SIG-M5 treated with dmso at 0.1 percent for 504 hours (cell line): ENCODE data around the gene GRAMD1B.
"Not testable (repeated sequence)": the region's sequence is repeated elsewhere in the genome, so short reads cannot be mapped to it uniquely, and the experiment has no call there.

Experiments used
- DNase-seq: peaks from one replicate; lab custom pipeline; 2025; ENCODE audit not compliant: unreplicated experiment; lab: John Stamatoyannopoulos, UW

GRAMD1B gene

GRCh38 chr11:123507043-123507442 lies 77.0 kb downstream of the GRAMD1B start:
- DNase-seq, result no peak

- DNase-seq, result no peak
Measured at GRCh38 chr11:123509737-123510578, 79.9 kb downstream of the GRAMD1B start.

GRCh38 chr11:123510579-123510905 lies 80.5 kb downstream of the GRAMD1B start:
- no peak for DNase-seq

GRCh38 chr11:123511037-123511870 lies 81.2 kb downstream of the GRAMD1B start:
- peak; percentile 72 for DNase-seq

GRCh38 chr11:123513309-123513708 lies 83.2 kb downstream of the GRAMD1B start:
- not testable (repeated sequence) for DNase-seq

GRCh38 chr11:123516238-123516637 lies 86.2 kb downstream of the GRAMD1B start:
- DNase-seq, result no peak

GRCh38 chr11:123517559-123518364 lies 87.7 kb downstream of the GRAMD1B start:
- no peak for DNase-seq

- DNase-seq, result no peak
Measured at GRCh38 chr11:123518496-123519054, 88.5 kb downstream of the GRAMD1B start.

- DNase-seq, result no peak
Measured at GRCh38 chr11:123519055-123519796, 89.2 kb downstream of the GRAMD1B start.

- no peak for DNase-seq
Measured at GRCh38 chr11:123519797-123520193, 89.7 kb downstream of the GRAMD1B start.

GRCh38 chr11:123520476-123520875 lies 90.4 kb downstream of the GRAMD1B start:
- DNase-seq, result not testable (repeated sequence)

- no peak for DNase-seq
Measured at GRCh38 chr11:123521001-123521400, 90.9 kb downstream of the GRAMD1B start.

GRCh38 chr11:123521930-123522329 lies 91.9 kb downstream of the GRAMD1B start:
- no peak for DNase-seq

GRCh38 chr11:123523539-123523938 lies 93.5 kb downstream of the GRAMD1B start:
- DNase-seq, result no peak

- no peak for DNase-seq
Measured at GRCh38 chr11:123525097-123525496, 95.0 kb downstream of the GRAMD1B start.

- no peak for DNase-seq
Measured at GRCh38 chr11:123525511-123525918, 95.4 kb downstream of the GRAMD1B start.

- no peak for DNase-seq
Measured at GRCh38 chr11:123526027-123526805, 96.1 kb downstream of the GRAMD1B start.

- DNase-seq, result no peak
Measured at GRCh38 chr11:123526918-123527317, 96.8 kb downstream of the GRAMD1B start.

GRCh38 chr11:123527526-123527925 lies 97.5 kb downstream of the GRAMD1B start:
- DNase-seq, result no peak

- DNase-seq, result no peak
Measured at GRCh38 chr11:123527947-123528346, 97.9 kb downstream of the GRAMD1B start.
